ENCODE results near the gene SLC6A19. TPM values are rescaled to one million over a fixed set of nuclear protein-coding genes. Genes with fewer than 3 reads are reported as not detected.

Gene SLC6A19
- total and polyA plus RNA-seq, 2 donors (not counting 1 experiment from before 2014, with no cell fraction given): not detected

GRCh38 chr5:1159774-1160406, 41.5 kb upstream of the SLC6A19 start:
- Histone ChIP-seq H3K79me2 (ENCODE audit: control insufficient read depth, insufficient read depth, low read length) (no peaks in the 10 kb centered on the region), H2AFZ (ENCODE audit: insufficient read depth, low read depth, low read length, poor library complexity, severe bottlenecking) (no peak overlapping the region), H4K20me1 (ENCODE audit: control insufficient read depth, insufficient read depth, low read length, poor library complexity, severe bottlenecking) (no peaks in the 10 kb centered on the region), H3K4me2 (replicated peaks; ENCODE audit: low read depth, low read length, poor library complexity, severe bottlenecking) (no peak overlapping the region), H3K36me3 (replicated peaks in 1 of 2; ENCODE audit: control extremely low read depth in 1 of 2, control insufficient read depth in 1 of 2, extremely low read depth in 1 of 2, insufficient read depth in 2 of 2, low read length in 1 of 2) (no peaks in the 10 kb centered on the region), H3K27me3 (replicated peaks in 1 of 4; ENCODE audit: control extremely low read depth in 1 of 4, control insufficient read depth in 3 of 4, insufficient read depth in 4 of 4, low read length in 3 of 4) (peaks cover 0 to 23% (median 7%) of the 10 kb centered on the region in 4 experiments), H3K4me3 (ENCODE audit: control extremely low read depth in 1 of 5, extremely low read depth in 1 of 5, insufficient read depth in 1 of 5, low read depth in 2 of 5, low read length in 4 of 5) (no peak overlapping the region), H3K9me3 (ENCODE audit: control extremely low read depth in 1 of 3, control insufficient read depth in 2 of 3, insufficient read depth in 1 of 3, low read length in 2 of 3) (peaks cover 0 to 17% (median 0%) of the 10 kb centered on the region in 3 donors), H3K9ac (ENCODE audit: low read length) (no peak overlapping the region), H3K4me1 (ENCODE audit: control insufficient read depth in 2 of 2, insufficient read depth in 2 of 2, low read length in 2 of 2) (peaks cover 13 to 19% of the 10 kb centered on the region in 2 donors), H3K27ac (ENCODE audit: low read length in 2 of 2) (no peak overlapping the region)
- POLR2A ChIA-PET: no interaction called here
- Mint-ChIP-seq H3K4me1 (peaks cover 15% of the 10 kb centered on the region), H3K4me3 (no peak overlapping the region), H3K27me3 (peaks cover 15% of the 10 kb centered on the region), H3K9me3 (ENCODE audit: insufficient read depth) (peaks cover 3% of the 10 kb centered on the region), H3K27ac (peak overlapping the region; percentile 51)
- no peak for TF ChIP-seq EZH2 (IDR thresholded peaks at IDR 0.05; ENCODE audit: borderline replicate concordance, insufficient read depth, low read depth, low read length, poor library complexity, severe bottlenecking)
- TF ChIP-seq CTCF (IDR thresholded peaks at IDR 0.05): no peak
- intact Hi-C loops (cut with micrococcal nuclease): no loop called here
- CTCF ChIA-PET: no interaction called here
- no peak for ATAC-seq (ENCODE audit: low read depth)
- no peak for DNase-seq
- WGBS (ENCODE audit: insufficient coverage): 80% methylated on average over 4 of the region's 4 CpGs

- ChIA-PET POLR2A (no interaction called here), CTCF (interaction anchor here (2.6 kb wide), 1 partner anchor 484 kb away, joined by 9 read pairs; no protein-coding TSS in a partner anchor)
- no peak overlapping the region for H3K27ac ChIP-seq (ENCODE audit: low read length in 2 of 2)
- intact Hi-C loops (cut with micrococcal nuclease): no loop called here
- Mint-ChIP-seq H3K27me3 (peaks cover 14% of the 10 kb centered on the region), H3K27ac (no peak overlapping the region), H3K9me3 (ENCODE audit: insufficient read depth) (peaks cover 3% of the 10 kb centered on the region), H3K4me3 (no peak overlapping the region), H3K4me1 (peaks cover 12% of the 10 kb centered on the region)
- no peak overlapping the region for H3K4me2 ChIP-seq (replicated peaks; ENCODE audit: low read depth, low read length, poor library complexity, severe bottlenecking)
- H3K9me3 ChIP-seq (ENCODE audit: control extremely low read depth in 1 of 3, control insufficient read depth in 2 of 3, insufficient read depth in 1 of 3, low read length in 2 of 3): peaks cover 0 to 14% (median 0%) of the 10 kb centered on the region in 3 donors
- peaks cover 6 to 11% of the 10 kb centered on the region in 2 donors for H3K4me1 ChIP-seq (ENCODE audit: control insufficient read depth in 2 of 2, insufficient read depth in 2 of 2, low read length in 2 of 2)
- no peak for DNase-seq
- peaks cover 0 to 16% (median 6%) of the 10 kb centered on the region in 4 experiments for H3K27me3 ChIP-seq (replicated peaks in 1 of 4; ENCODE audit: control extremely low read depth in 1 of 4, control insufficient read depth in 3 of 4, insufficient read depth in 4 of 4, low read length in 3 of 4)
- no peak overlapping the region for H2AFZ ChIP-seq (ENCODE audit: insufficient read depth, low read depth, low read length, poor library complexity, severe bottlenecking)
- WGBS (ENCODE audit: insufficient coverage): 90% methylated on average over 23 of the region's 23 CpGs
- TF ChIP-seq CTCF (IDR thresholded peaks at IDR 0.05): no peak
- TF ChIP-seq EZH2 (IDR thresholded peaks at IDR 0.05; ENCODE audit: borderline replicate concordance, insufficient read depth, low read depth, low read length, poor library complexity, severe bottlenecking): no peak
- no peak overlapping the region for H3K4me3 ChIP-seq (ENCODE audit: control extremely low read depth in 1 of 5, extremely low read depth in 1 of 5, insufficient read depth in 1 of 5, low read depth in 2 of 5, low read length in 4 of 5)
- no peak overlapping the region for H3K9ac ChIP-seq (ENCODE audit: low read length)
- H4K20me1 ChIP-seq (ENCODE audit: control insufficient read depth, insufficient read depth, low read length, poor library complexity, severe bottlenecking): no peaks in the 10 kb centered on the region
- no peak for ATAC-seq (ENCODE audit: low read depth)
- no peaks in the 10 kb centered on the region for H3K36me3 ChIP-seq (replicated peaks in 1 of 2; ENCODE audit: control extremely low read depth in 1 of 2, control insufficient read depth in 1 of 2, extremely low read depth in 1 of 2, insufficient read depth in 2 of 2, low read length in 1 of 2)
- no peaks in the 10 kb centered on the region for H3K79me2 ChIP-seq (ENCODE audit: control insufficient read depth, insufficient read depth, low read length)
These were observed 40.1 kb upstream of the SLC6A19 start for GRCh38 chr5:1161108-1161832.

All from B cell (primary cell).